Measurements from ENCODE around the gene ARL14. TPM values are rescaled to one million over a fixed set of nuclear protein-coding genes. Genes with fewer than 3 reads are reported as not detected.

ARL14 gene
- total RNA-seq, 2 experiments from 2014 or later: not detected

DNA sequence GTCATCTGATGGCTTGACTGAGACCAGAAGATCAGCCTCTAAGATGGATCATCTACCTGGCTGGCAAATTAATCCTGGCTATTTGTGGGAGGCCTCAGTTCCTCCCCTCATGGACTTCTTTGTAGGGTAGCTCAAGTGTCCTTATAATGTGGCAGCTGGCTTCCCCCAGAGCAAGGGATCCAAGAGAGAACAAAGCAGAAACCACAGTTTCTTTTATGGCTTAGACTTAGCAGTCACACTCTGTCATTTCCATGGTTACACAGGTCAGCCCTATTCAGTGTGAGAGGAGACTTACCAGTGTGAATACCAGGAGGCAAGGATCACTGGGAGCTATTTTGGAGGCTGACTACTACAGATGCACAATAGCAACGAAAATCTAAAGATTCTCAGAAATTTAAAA, 15.3 kb upstream of the ARL14 start:
- intact Hi-C loops (cut with micrococcal nuclease): no loop called here
- Mint-ChIP-seq H3K4me3 (no peak overlapping the region), H3K27me3 (ENCODE audit: low read depth) (peaks cover 6% of the 10 kb centered on the region), H3K36me3 (ENCODE audit: low read depth) (no peaks in the 10 kb centered on the region), H3K27ac (no peak overlapping the region), H3K9me3 (no peaks in the 10 kb centered on the region), H3K4me1 (ENCODE audit: low read depth) (peaks cover 10% of the 10 kb centered on the region)
- CTCF ChIA-PET: interaction anchor here (0.6 kb wide), 1 partner anchor 665 kb away, joined by 5 read pairs; no protein-coding TSS in a partner anchor
- DNase-seq: no peak

- Mint-ChIP-seq H3K36me3 (ENCODE audit: low read depth) (no peaks in the 10 kb centered on the region), H3K9me3 (no peaks in the 10 kb centered on the region), H3K27me3 (ENCODE audit: low read depth) (peaks cover 8% of the 10 kb centered on the region), H3K4me3 (no peak overlapping the region), H3K4me1 (ENCODE audit: low read depth) (peaks cover 10% of the 10 kb centered on the region), H3K27ac (no peak overlapping the region)
- CTCF ChIA-PET: no interaction called here
- no peak for DNase-seq
- intact Hi-C loops (cut with micrococcal nuclease): no loop called here
Observed at GRCh38 chr3:160665231-160665630, 11.7 kb upstream of the ARL14 start.

DNA sequence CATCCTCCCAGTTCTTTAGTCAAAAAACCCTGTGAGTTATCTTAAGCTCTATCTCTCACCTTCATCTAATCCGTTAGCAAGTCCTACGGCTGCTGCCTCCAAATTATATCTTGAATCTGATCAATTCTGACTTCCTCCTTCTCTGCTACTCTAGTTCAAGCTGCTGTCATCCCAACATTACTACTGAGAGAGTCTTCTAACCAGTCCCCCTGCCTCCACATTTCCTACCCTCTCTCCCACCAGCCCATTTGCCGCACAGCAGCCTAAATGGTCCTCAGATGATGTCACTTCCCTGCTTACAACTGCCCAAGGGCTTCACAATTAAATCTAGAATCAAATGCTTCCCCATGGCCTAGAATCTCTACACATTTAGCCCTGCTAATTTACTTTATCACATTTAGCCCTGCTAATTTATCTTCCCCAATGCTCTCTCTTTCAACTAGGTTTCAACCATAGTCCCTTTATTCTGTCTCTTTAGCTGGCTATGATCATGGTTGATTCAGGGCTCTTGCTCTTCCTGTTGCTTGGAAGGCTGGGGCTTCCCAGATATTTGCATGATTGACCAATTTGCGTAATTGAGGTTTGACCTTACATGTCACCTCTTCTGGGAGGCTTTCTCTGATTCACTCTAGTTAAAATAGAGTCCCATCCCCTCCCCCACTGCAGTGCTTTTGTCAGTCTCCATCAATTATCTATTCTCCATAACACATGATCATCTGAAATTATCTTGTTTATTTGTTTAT, 11.0 kb upstream of the ARL14 start:
- H3K9me3 Mint-ChIP-seq: no peaks in the 10 kb centered on the region
- CTCF ChIA-PET: no interaction called here
- H3K27ac Mint-ChIP-seq: no peak overlapping the region
- H3K4me1 Mint-ChIP-seq (ENCODE audit: low read depth): peaks cover 10% of the 10 kb centered on the region
- no peak overlapping the region for H3K4me3 Mint-ChIP-seq
- H3K27me3 Mint-ChIP-seq (ENCODE audit: low read depth): peaks cover 8% of the 10 kb centered on the region
- DNase-seq: no peak
- intact Hi-C loops (cut with micrococcal nuclease): no loop called here
- H3K36me3 Mint-ChIP-seq (ENCODE audit: low read depth): no peaks in the 10 kb centered on the region

- H3K36me3 Mint-ChIP-seq (ENCODE audit: low read depth): no peaks in the 10 kb centered on the region
- intact Hi-C loops (cut with micrococcal nuclease): no loop called here
- CTCF ChIA-PET: interaction anchor here (1.4 kb wide), 1 partner anchor 18 kb away, joined by 3 read pairs; no protein-coding TSS in a partner anchor
Observed at GRCh38 chr3:160667452-160667851, 9.5 kb upstream of the ARL14 start.

DNA sequence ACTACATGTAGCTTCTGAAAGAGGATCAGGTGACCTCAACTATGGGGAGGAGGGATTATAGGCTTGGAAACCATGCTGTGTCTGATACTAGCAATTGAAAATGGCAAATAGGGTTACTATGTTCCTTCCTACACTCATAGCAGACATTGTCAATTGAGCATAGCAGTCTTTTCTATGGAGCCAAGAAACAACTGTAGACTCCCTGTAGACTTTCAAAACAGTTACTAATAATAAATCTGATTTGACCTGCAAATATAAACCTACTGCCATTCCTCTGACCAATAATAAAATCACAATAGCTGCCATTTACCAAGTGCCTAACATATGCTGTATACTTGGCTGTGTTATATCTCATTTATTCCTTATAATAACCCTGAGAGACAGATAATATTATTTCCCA, 8.5 kb upstream of the ARL14 start:
- DNase-seq: no peak
- intact Hi-C loops (cut with micrococcal nuclease): no loop called here
- Mint-ChIP-seq H3K4me3 (no peak overlapping the region), H3K27me3 (ENCODE audit: low read depth) (peaks cover 8% of the 10 kb centered on the region), H3K27ac (no peak overlapping the region), H3K9me3 (no peaks in the 10 kb centered on the region), H3K4me1 (ENCODE audit: low read depth) (peaks cover 10% of the 10 kb centered on the region), H3K36me3 (ENCODE audit: low read depth) (no peaks in the 10 kb centered on the region)
- CTCF ChIA-PET: interaction anchor here (0.6 to 1.1 kb wide), 2 partner anchors 21 to 24 kb away, joined by 3 to 4 read pairs; no protein-coding TSS in a partner anchor

More at GRCh38 chr3:160667452-160667851, 9.5 kb upstream of the ARL14 start:
- H3K4me1 Mint-ChIP-seq (ENCODE audit: low read depth): peaks cover 10% of the 10 kb centered on the region
- no peaks in the 10 kb centered on the region for H3K9me3 Mint-ChIP-seq
- no peak overlapping the region for H3K27ac Mint-ChIP-seq
- no peak for DNase-seq
- H3K4me3 Mint-ChIP-seq: no peak overlapping the region
- peaks cover 8% of the 10 kb centered on the region for H3K27me3 Mint-ChIP-seq (ENCODE audit: low read depth)

GRCh38 chr3:160671231-160671630, 5.7 kb upstream of the ARL14 start:
- Mint-ChIP-seq H3K27me3 (ENCODE audit: low read depth) (peaks cover 6% of the 10 kb centered on the region), H3K36me3 (ENCODE audit: low read depth) (no peaks in the 10 kb centered on the region), H3K4me1 (ENCODE audit: low read depth) (peaks cover 2% of the 10 kb centered on the region), H3K4me3 (no peak overlapping the region), H3K27ac (no peak overlapping the region), H3K9me3 (no peaks in the 10 kb centered on the region)
- intact Hi-C loops (cut with micrococcal nuclease): no loop called here
- DNase-seq: no peak
- CTCF ChIA-PET: no interaction called here

DNA sequence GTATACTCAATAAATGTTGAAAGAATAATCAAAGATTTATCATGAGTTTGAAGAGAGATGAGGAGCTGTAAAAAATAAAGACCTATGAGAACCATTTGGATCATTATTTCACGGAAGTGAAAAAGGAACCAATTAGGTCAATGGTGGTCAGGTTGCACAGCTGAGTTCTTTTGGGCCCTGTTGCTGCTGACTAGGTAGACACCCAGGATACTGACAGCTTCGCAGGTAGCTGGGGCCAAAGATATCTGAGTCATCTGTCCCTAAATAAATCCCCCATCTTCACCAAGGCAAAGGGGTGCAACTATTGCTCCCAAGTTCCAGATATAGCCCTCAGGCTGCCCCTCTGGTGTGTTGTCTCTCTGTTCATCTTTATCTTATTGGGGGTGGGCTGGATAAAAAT, 5.0 kb upstream of the ARL14 start:
- H3K27ac Mint-ChIP-seq: no peak overlapping the region
- H3K9me3 Mint-ChIP-seq: no peaks in the 10 kb centered on the region
- no peak overlapping the region for H3K4me3 Mint-ChIP-seq
- H3K27me3 Mint-ChIP-seq (ENCODE audit: low read depth): peaks cover 6% of the 10 kb centered on the region
- no peak for DNase-seq
- peaks cover 2% of the 10 kb centered on the region for H3K4me1 Mint-ChIP-seq (ENCODE audit: low read depth)
- no peaks in the 10 kb centered on the region for H3K36me3 Mint-ChIP-seq (ENCODE audit: low read depth)
- CTCF ChIA-PET: no interaction called here
- intact Hi-C loops (cut with micrococcal nuclease): no loop called here

GRCh38 chr3:160673188-160673587, 3.8 kb upstream of the ARL14 start:
- no peaks in the 10 kb centered on the region for H3K9me3 Mint-ChIP-seq
- CTCF ChIA-PET: no interaction called here
- no peak for DNase-seq
- H3K27me3 Mint-ChIP-seq (ENCODE audit: low read depth): peaks cover 6% of the 10 kb centered on the region
- no peak overlapping the region for H3K27ac Mint-ChIP-seq
- H3K4me1 Mint-ChIP-seq (ENCODE audit: low read depth): peaks cover 2% of the 10 kb centered on the region
- no peak overlapping the region for H3K4me3 Mint-ChIP-seq
- no peaks in the 10 kb centered on the region for H3K36me3 Mint-ChIP-seq (ENCODE audit: low read depth)
- intact Hi-C loops (cut with micrococcal nuclease): no loop called here

DNA sequence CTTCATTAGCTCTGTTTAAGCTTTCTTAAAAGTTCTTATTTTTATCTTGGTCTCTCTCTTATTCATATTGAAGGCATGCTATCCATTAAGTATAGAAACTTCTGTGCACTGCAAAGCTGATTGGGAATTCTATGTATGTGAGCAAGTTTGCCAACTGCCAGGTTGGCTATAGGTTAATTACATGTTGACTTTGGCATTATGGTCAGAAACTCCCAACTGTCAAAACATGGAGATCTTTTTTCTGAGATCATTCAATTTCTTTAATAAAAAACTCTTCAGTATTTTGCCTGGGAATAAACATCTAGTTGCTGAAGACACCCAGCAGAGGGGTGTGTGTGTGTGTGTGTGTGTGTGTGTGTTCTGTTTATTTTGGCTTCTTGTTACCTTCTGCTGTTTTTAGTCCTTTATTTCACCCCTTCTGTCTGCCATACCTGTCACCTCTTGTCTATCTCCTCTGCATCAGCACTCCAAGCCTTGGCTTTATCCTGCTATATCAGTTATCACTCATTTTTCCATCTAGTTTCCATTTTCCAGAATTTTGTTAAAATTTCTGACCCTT, 1.3 kb upstream of the ARL14 start:
- Mint-ChIP-seq H3K36me3 (ENCODE audit: low read depth) (no peaks in the 10 kb centered on the region), H3K4me3 (no peak overlapping the region), H3K27ac (no peak overlapping the region), H3K9me3 (no peaks in the 10 kb centered on the region), H3K4me1 (ENCODE audit: low read depth) (peaks cover 2% of the 10 kb centered on the region), H3K27me3 (ENCODE audit: low read depth) (no peaks in the 10 kb centered on the region)
- intact Hi-C loops (cut with micrococcal nuclease): no loop called here
- CTCF ChIA-PET: interaction anchor here (0.7 kb wide), 1 partner anchor 137 kb away, joined by 3 read pairs; no protein-coding TSS in a partner anchor
- DNase-seq: no peak

DNA sequence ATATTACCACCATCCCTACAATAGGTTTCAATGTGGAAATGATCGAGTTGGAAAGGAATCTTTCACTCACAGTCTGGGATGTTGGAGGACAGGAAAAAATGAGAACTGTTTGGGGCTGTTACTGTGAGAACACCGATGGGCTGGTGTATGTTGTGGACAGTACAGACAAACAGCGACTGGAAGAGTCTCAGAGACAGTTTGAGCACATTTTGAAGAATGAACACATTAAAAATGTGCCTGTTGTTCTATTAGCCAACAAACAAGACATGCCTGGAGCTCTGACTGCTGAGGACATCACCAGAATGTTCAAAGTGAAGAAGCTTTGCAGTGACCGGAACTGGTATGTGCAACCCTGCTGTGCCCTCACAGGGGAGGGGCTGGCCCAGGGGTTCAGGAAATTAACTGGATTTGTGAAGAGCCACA, 510 bp downstream of the ARL14 start:
- intact Hi-C loops (cut with micrococcal nuclease): no loop called here
- no peak for DNase-seq
- Mint-ChIP-seq H3K36me3 (ENCODE audit: low read depth) (no peaks in the 10 kb centered on the region), H3K9me3 (no peaks in the 10 kb centered on the region), H3K4me1 (ENCODE audit: low read depth) (peaks cover 2% of the 10 kb centered on the region), H3K27me3 (ENCODE audit: low read depth) (peaks cover 2% of the 10 kb centered on the region), H3K27ac (no peak overlapping the region), H3K4me3 (no peak overlapping the region)
- CTCF ChIA-PET: interaction anchor here (0.6 to 1.6 kb wide), 2 partner anchors 9 to 773 kb away, joined by 3 to 7 read pairs; no protein-coding TSS in a partner anchor

DNA sequence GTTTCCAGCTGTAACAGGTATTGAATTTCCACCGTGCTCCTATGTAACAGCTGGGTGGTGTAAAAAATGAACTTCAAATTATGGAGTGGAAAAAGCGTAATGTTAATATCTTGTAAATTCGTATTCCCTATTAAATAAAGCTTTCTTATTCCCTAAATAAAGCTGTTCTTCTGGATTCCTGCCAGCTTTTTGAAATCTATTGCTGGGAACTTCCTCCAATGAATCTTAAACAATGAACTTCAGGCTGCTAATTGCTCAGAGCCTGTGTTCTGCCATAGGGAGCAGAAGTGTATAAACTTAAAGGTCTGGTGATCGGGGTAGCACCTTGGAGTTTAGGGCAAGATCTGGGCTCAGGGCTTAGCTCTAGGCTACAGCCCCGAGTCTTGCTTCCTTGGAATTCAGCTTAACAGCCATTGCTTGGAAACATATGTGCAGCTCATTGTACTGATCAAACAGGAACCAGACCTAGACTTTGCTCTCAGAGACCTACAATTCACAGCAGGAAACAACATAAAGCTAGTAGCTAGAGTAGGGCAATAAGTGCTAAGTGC, 1.4 kb downstream of the ARL14 start:
- Mint-ChIP-seq H3K9me3 (no peaks in the 10 kb centered on the region), H3K36me3 (ENCODE audit: low read depth) (no peaks in the 10 kb centered on the region), H3K27ac (no peak overlapping the region), H3K4me3 (no peak overlapping the region), H3K27me3 (ENCODE audit: low read depth) (peaks cover 2% of the 10 kb centered on the region), H3K4me1 (ENCODE audit: low read depth) (peaks cover 2% of the 10 kb centered on the region)
- no peak for DNase-seq
- intact Hi-C loops (cut with micrococcal nuclease): no loop called here
- CTCF ChIA-PET: interaction anchor here (1.3 to 1.6 kb wide), 2 partner anchors 8 to 263 kb away, joined by 4 to 7 read pairs; no protein-coding TSS in a partner anchor

DNA sequence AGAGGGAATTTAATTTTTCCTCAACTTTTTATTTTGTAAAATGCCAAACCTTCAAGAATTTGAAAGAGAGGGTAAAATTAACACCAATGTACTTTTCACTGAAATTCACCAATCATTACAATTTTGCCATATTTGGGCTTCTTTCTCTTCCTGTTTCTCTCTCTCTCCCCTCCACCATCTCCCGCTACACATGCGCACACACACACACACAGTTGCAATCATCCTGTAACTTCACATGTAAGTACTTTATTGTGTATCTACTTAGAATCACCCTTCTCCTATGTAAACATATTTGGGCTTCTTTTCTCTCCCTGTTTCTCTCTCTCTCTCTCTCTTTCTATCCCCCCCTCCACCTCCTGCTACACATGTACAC, 7.4 kb downstream of the ARL14 start:
- H3K4me3 Mint-ChIP-seq: no peak overlapping the region
- H3K27ac Mint-ChIP-seq: no peak overlapping the region
- intact Hi-C loops (cut with micrococcal nuclease): no loop called here
- no peak for DNase-seq
- no peaks in the 10 kb centered on the region for H3K36me3 Mint-ChIP-seq (ENCODE audit: low read depth)
- no peaks in the 10 kb centered on the region for H3K9me3 Mint-ChIP-seq
- no peaks in the 10 kb centered on the region for H3K4me1 Mint-ChIP-seq (ENCODE audit: low read depth)
- CTCF ChIA-PET: no interaction called here
- peaks cover 2% of the 10 kb centered on the region for H3K27me3 Mint-ChIP-seq (ENCODE audit: low read depth)
